Inferior parietal cortex (tissue), 1 donor: ENCODE data around the gene MRPS23.

Experiments used
- DNase-seq: peaks from one replicate; pipeline ENCODE4 v3.0.0-alpha.2; 2016; ENCODE audit errors: extremely low spot score

MRPS23 gene

DNA sequence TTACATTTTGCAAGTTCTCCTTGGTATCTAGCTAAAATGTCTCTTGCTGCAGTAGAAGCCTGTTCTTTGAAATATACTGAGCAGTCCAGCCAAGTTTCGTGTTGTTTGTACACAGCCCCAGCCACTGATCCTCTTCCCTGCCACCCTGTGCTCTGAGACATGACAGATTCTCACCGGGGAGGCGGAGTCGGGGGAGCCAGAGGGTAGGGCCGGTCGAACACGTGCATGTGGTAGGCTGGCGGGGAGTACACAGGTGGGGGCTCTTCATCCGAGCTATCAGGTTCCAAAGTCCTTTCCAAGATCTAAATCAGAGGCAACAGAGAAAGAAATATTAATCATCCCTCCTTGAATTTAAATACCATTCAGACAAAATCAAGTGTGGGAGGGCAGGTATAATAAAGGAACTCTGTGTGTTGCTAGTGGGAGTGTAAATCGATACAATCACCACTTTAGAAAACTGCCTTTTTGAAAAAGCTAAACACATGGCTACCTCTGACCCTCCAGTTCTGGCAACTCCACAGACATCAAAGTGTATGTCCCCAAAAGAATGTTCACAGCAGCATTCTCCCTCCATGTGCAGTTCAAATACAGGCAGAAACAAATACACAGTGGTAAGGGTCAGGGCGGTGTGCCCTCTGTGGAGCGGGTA is 29.7 kb upstream of the MRPS23 start:
- no peak for DNase-seq

DNA sequence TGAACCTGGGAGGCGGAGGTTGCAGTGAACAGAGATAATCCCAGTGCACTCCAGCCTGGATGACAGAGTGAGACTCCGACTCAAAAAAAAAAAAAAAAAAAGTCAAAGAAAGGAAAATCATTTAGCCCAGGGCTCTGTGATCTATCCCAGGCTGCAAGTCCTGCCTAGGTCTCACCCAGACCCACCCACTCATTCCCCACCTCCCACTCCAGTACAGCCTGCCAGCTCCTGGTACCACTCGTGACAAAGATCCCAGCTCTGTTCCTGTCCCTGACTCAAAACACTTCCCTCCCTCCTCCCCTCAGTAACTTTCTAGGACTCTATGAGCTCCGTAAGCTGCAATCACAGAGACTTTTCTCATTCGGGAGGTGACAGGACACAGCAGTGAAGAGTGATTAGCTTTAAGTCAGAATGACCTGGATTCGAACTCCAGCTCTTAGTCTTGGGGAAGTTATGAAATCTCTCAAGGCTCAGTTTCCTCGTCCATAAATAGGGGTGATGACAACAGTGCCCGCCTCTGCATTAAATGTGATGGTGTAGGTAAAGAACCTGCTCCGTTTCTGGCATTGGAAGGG is 28.0 kb upstream of the MRPS23 start:
- no peak for DNase-seq

DNA sequence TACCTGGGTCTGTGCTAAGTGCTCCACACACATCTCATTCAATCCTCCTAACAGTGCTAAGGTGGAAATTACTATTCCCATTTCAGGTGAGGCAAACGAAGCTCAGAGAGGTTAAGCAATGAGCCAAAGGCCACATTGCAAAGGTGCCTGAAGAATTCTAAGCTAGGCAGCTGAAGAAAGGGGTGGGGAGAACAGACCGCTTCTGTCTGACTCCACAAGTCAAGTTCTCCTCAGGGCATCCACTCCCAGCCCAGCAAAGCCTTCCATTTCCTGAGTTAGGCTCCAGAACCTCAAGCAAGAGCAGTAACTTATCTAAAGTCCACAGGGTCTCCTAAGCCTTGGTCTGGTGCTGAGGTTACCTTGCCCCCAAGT is 27.0 kb upstream of the MRPS23 start:
- no peak for DNase-seq

DNA sequence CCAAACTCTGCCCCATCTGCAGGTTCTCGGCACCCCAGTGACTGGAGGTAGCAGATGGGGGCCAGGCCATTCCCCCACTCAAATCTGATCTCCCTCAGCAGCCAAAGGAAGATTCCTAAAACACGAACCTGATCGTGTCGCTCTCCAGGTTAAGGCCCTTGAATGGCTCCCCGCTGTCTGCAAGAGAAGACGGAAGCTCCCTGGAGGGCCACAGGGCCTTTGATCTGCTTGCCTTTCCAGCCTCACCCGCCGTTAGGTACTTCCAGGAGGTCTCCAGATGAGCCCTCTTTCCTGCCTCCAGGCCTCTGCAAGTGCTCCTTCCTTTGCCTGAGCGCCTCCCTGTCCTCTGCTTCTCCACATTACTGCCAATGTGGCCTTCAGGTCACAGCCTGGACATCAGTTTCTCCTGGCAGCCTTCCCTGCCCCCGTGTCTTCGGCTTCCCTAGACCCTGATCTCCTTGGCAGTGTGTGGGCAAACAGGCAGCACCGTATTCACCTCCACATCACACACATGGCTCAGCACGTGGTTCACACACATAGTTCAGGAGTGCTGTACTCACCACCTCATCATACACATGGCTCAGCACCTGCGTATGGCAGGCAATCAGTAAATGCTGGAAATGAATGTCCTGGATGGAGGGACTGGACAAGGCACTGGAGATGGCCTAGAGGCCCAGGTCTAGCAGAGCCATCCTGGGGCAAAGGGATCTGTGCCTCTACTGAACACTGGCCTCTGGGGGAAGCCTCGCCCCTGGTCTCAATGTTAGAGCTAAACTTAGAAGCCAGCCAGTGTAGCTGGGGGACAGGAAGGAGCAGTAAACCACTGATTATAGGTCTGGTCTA is 26.4 kb upstream of the MRPS23 start:
- no peak for DNase-seq

DNA sequence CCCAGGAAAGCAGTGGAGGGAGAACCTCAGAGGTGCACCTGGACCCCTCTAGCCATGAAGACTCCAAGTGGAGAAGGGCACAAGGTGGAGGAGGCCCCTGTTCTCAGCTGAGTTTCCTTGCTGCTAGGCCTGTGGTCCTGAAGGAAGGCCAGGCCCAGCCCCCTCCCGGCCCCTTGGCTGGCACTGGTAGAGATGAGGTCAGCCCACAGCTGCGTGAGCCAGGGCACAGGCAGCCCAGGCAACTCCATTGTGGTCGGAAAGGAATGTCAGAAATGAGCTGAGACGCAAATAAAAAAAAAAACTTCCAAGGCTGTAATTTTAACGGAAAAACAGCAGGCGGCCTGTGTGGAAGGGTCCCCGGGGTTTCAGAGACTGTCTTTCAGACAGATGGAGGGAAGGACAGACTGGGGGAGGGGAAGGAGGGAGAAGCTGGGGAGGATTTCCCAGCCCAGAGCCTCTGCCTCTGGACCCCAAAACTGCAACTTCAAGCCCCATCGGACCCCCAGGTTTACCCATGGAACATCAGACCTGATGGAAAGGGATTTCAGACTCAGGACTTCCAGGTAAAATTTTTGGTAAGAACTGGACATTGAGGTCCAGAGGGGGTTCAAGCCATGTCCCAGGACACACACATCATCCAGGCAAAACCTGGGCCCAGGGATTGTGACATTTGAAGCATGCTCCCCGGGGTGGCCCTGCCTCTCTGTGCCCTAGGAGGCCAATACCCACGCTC is 25.6 kb upstream of the MRPS23 start:
- peak; percentile 69 for DNase-seq

DNA sequence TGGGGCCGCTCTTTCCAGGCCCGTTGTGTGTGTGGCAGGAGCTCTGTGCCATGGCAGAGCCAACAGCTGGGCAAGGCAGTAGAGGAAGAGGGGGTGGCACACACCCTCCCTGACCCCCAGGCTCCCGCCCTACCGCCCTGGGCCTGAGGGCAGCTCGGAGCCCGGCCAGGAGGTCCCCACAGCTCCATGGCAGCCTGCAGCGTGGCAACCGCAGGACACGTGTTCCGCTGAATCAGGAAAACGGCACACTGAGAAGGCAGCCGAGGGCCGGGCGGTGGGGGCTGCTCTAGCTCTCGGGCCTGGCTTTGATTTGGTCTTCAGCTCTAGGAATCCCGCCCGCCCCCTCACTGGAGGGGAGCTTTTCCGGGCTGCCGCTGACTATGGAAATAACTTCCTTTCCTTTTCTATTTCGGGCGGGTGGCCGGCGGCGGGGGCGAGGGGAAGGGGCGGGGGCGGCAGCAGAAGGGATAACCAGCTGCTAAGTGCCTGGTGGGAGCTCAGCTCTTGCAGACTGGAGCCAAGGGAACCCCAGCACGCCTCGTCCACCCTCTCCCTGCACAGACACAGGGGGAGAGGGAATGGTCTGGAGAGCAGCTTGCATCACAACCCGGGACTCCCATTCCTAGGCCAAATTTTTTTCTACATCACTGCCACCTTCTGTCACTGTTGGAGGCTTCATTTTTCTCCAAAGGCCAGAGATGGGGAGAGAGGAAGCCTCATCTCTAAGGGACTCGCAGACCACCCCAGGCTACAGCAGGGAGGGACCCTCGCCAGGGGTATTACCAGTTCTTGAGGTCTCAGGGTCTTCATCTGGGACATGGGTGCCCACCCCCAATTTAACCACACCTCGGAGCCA is 24.8 kb upstream of the MRPS23 start:
- DNase-seq: peak; percentile 71

DNA sequence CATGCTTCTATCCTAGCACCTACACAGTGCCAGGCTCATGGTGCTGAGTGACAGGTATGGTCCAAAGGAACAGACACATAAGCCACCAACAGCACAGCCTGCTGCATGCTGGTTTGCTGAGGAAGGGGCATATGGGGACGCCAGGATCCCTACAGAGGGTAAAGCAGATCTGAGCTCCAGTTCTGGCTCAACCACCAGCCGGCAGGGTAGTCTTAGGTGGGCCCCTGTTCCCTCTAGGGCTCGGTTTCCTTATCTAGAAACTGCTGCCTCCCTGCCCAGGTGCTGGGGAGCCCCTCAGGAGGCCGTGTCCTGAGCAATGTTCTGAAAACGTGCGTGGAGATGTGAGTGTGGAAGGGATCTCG is 24.2 kb upstream of the MRPS23 start:
- no peak for DNase-seq

DNA sequence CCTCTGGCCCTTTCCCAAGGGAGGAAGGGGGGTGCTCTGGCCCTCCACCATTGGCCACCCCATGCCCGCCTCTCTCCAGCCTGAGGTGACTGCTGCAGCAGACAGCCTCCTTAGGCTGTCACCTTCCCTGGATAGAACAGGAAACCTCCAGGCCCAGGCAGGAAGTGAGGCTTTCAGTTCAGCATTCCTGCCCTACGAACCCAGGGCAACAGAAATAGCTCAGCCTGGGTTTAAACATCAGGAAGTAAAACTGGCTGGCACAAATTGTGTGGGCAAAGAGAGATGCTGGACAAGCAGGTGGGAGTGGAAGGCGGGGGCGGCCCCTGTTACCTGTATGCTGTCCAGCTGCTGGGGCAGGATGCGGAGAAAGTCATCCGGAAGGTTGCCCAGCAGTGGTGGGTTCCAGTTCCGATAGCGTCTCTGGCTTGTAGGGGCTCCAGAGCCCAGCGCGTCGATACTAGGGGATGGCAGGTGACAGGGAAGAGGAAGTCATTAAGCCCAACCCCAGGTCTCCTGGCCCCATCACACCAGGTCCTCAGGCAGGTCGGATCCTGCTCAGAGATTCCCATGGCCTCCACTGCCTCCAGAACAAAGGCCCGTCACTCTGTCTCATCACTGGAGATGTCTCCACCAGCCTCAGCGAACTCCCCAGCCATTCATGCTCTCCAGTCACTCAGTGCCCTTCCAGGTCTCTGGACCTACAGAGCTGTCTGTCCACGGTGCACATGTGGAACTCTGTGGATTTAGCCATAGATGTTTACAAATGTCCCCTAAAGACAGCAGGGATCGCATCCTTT is 23.6 kb upstream of the MRPS23 start:
- DNase-seq: no peak

DNA sequence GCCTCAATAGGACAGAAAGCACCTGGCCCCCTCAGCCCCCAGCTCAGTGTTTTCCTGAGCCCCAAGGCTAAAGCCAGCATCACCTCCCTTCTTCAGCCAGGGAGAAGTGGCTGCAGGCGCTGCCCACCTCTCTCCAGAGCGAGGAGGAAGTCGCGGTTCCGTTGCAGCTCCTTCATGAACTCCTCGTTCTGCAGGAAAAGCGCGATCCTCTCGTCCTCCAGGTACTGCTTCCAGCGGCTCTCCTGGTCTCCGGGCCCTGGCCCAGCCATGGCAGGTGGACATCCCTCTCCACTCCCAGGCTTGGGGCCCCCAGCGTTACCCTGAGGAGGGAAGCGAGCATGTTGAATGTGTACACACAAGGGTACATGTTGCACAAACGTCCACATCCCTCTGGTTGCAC is 22.7 kb upstream of the MRPS23 start:
- no peak for DNase-seq

DNA sequence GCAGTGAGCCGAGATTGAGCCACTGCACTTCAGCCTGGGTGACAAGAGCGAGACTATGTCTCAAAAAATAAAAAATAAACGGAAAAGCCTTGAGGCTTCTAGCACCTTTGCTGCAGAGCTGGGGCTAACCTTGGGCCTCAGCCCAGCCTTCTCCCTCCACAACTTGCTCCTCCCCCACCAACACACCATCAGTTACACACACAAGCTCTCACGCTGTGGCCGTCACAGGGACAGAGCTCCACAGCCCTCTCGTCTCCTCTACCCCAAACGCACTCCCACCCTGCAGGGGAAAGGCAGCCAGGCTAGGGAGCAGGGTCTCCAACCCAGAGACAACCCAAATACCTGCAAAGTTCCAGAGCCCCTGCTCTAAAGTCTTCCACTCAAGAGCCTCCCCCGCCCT is 22.0 kb upstream of the MRPS23 start:
- no peak for DNase-seq

DNA sequence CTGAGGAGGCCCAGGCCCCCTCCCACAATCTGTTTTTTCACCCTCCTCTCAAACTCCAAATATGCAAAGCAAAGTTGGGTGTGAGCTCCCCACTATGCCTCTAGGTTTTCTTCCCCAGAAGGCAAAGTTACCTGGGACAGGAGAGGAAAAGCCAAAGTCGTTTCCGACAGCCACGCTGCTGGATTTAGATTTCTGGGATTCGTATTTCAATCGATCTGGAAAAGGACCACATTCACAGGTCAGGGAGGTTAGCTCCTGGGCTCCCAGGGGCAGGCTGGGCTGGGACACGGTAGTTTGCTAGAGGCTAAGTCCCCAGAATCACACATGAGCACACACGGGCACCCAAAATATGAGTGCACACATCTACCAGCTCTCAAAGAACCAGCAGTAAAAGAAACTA is 21.3 kb upstream of the MRPS23 start:
- no peak for DNase-seq

DNA sequence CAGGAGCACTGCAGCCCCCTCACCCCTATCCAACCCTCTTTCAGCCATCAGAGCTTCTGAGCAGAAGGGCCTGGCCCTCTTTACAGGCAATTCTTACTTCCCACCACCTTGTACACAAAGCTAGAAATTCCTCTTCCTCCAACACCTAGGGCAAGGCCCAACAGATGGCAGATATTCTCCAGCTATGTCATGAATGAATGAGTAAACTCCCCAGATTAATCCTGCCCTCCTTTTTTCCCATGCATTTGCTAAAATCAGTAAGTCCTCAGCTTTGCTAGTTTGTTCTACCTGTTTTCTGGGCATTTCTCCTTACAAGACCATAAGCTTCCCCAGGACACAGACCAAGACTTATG is 20.4 kb upstream of the MRPS23 start:
- DNase-seq: no peak

DNA sequence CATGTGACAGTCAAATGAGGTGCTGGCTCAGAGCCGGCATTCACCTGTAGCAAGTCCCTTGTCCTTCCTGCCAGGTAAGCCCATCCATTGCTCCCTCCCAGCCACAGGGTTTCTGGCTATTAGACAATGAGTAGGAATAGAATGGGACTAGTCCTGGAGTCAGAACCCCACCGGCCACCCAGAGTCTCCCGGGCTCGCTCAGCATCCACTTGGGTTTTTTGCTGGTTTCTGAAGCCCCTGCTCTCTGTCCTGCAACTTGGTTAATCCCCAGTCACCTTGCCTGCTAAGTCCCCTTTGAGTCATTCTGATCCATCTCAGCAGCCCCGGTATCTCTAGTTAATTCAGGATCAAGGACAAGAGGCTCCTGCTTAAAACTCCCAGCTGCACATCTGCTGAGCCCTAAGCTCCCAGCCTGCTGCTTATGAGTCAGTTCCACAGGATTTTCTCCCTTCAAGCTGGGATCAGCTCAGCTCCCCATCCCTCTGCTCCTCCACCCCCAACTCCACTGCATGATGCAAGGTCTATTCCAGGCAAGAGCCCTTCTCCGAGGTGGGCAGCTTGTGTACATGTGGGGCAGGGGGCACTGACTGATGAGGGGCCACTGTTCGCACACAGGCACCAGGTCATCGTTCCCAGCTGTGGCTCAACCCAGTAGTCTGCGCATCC is 19.9 kb upstream of the MRPS23 start:
- no peak for DNase-seq

DNA sequence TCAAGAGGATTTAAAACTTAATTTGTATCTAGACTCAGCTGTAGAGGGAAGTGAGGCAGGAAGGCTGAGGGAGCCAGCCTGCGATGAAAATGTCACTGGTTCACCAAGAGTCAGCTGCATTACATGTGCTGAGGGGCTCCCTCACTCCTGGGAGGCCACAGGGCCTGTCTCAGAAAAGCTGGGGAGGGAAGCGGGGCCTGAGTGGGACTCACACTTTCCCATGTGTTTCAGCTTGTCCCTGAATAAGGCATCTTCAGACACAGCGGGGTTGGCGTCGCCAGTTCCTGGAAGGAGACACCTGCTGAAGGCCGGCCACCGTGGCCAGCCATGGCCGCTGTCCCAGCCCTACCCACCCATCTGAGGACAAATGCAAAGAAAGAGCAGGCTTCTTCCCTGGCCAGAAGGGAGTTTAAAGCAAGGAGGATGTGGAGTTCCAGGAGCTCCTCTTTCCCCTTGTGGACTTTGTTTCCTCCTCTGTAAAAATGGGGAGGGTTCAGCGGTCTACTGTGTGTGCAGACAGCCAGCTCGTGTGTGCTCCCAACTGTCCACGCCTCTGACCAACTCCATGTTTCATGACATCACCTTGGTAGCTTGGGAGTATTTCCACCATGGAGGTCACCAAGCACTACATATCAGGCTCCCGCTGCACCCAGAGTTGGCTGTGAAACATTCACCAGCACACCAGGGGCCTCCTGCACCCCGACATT is 19.2 kb upstream of the MRPS23 start:
- DNase-seq: no peak

DNA sequence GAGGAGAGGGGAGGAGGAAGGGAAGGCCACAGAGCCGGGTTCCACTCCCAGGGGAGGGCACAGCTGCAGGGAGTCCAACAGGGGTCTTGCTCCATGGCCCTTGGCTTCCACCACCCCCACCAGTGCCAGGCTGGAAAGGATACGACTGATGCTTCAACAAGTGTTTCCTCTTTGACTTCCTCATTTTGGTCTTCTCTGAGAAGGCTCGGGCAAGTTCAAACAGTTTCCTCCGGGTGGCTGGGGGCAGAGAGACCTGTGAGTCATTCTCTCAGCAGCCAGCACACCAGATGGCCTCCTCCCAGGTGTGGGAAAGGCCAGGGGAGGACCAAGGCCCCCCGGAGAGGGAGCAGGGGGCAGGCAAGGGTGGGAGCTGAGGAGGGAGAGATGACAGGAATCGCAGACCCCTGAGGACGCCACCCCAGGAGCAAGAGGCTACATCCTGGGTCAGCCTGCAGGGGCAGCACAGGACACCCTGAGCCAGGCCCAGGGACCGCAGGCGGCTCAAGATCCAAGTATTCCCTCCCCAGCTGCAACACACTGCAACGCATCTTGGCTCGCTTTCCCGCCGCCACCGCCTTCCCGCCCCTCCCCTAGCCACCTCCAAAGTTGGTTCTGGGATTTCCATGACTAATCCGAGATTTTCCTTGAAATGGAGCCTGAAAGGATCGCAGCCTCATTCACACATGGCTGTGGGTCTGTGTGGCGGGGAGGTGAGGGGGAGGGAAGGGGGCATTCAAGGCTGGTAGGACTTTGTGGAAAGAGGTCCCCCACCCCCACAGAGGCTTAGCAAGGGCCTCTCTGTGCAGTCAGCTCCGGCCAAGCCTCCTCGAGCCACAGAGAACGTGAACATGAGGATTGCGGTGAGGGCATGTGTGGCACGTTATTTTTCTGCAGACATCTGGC is 18.4 kb upstream of the MRPS23 start:
- DNase-seq: no peak

DNA sequence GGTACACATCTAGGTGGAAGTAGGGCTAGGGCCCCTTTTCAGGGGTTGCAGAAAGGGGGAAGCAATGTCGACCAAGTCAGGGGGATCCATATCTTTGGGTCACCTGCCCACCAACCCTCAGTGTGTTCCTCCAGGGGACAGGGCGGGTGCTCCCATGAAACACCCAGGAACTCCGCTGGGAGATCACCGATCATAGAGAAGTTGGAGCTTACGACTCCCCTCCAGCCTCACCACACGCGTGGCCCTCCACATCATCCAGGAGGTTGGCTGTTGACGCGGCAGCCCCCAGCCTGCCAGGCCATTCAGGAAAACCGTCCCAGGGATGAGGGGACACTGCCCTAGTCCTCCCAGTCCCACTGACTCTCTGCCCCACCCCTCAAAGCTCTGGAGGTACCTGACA is 17.3 kb upstream of the MRPS23 start:
- no peak for DNase-seq

DNA sequence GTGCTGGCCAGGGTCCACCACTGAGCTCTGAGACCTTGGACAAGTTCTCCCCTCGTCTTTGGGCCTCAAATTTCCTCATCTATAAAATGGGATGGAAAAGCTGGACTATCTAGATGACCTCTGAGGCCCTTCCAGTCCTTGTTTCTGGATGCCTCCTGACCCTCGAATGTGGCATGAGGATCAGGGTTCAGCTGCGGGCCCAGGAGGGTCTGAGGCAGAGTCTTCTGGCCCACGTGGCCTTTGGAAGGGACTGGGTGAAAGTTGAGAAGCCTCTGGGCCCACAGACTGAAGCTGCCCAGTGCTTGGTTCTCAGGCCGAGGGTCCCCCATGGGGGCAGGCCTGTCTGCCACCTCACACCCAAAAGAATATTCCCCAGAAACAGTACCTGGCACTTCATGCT is 16.9 kb upstream of the MRPS23 start:
- DNase-seq: no peak

DNA sequence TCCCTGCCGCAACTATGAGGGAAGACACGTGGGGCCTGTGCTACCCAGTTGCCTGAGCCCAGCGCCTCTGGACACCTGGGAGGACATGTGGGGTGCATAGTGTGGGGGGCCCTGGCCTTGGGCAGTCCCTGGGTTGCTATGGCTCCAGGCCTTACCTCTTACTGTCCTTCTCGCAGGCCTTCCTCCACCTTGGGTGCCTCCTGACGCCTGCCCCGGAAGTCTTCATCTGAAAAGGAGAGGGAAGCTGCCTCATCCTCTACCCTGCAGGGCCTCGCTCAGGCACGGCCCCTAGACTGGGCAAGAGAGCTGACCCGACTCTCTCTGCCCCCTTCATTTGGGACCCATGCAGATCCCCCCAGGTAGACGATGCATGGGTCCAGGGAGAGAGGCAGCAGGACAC is 16.5 kb upstream of the MRPS23 start:
- no peak for DNase-seq

DNA sequence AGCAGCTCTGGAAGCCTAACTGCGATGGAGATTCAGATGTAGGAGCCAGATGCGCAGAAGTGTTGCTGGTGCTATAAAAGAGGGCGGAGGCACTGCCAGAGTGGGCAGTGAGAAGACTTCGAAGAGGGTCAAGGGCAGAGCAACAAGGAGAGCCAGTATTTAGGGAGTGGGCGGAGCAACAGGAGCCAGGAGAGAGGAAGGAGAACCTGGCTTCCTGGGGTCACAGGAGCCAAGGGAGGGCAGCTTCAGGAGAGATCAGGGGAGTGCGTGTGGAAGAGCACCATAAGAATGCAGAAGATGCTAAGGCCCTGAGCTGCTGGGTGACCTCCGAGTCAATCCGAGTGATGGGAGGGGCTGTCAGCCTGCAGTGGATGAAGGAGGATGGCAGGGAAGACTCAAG is 14.4 kb upstream of the MRPS23 start:
- no peak for DNase-seq
